Measurements from ENCODE around the gene PIP4P1.
"Not testable (repeated sequence)": the region's sequence is repeated elsewhere in the genome, so short reads cannot be mapped to it uniquely, and the experiment has no call there.

DNA sequence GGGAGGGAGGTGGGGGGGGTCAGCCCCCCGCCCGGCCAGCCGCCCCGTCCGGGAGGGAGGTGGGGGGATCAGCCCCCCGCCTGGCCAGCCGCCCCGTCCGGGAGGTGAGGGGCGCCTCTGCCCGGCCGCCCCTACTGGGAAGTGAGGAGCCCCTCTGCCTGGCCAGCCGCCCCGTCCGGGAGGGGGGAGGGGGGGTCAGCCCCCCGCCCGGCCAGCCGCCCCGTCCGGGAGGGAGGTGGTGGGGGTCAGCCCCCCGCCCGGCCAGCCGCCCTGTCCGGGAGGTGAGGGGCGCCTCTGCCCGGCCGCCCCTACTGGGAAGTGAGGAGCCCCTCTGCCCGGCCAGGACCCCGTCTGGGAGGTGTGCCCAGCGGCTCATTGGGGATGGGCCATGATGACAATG, 45.5 kb upstream of the PIP4P1 start:
- TF ChIP-seq, protein P1, sequence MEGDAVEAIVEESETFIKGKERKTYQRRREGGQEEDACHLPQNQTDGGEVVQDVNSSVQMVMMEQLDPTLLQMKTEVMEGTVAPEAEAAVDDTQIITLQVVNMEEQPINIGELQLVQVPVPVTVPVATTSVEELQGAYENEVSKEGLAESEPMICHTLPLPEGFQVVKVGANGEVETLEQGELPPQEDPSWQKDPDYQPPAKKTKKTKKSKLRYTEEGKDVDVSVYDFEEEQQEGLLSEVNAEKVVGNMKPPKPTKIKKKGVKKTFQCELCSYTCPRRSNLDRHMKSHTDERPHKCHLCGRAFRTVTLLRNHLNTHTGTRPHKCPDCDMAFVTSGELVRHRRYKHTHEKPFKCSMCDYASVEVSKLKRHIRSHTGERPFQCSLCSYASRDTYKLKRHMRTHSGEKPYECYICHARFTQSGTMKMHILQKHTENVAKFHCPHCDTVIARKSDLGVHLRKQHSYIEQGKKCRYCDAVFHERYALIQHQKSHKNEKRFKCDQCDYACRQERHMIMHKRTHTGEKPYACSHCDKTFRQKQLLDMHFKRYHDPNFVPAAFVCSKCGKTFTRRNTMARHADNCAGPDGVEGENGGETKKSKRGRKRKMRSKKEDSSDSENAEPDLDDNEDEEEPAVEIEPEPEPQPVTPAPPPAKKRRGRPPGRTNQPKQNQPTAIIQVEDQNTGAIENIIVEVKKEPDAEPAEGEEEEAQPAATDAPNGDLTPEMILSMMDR (IDR thresholded peaks at IDR 0.05): not testable (repeated sequence)
- TF ChIP-seq POLR2A, POLR2AphosphoS5 (IDR thresholded peaks at IDR 0.05): not testable (repeated sequence)

All from gastroesophageal sphincter (tissue), 3 donors.